Glomerular visceral epithelial cell (primary cell): ENCODE measurements around the gene THSD4.

Experiments used
- DNase-seq: peaks from one replicate; pipeline ENCODE4 v3.0.0-alpha.2; 2016; ENCODE audit errors: extremely low spot score

The THSD4 gene

GRCh38 chr15:71495398-71495780, 380.1 kb downstream of the THSD4 start:
- DNase-seq: no peak

DNA sequence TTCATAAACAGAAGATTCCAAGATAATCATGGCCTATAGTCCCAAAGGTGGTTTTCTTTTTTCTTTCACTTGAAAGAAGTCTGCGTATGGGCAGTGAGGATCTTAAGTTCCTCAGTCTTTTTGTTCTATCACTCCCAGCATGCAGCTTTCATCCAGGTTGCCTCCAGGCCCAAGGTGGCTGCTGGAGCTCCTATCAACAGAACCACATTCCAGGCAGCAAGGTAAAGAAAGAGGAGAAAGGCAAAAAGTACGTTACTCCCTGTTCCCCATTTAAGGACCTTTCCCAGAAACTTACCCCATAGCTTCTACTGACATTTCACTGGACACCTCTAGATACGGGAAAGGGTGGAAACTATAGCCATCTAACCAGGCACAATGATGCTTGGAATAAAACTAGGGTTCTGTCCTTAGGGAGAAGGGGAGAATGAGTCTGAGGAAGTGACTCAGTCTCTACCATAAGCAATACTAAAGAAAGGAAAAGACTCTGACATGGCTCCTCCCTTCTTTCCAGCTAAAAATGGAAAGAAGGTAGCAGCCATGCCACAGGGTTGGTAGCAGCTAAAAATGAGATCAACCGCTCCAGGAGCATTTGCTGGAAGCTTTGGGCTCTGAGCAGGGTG, 381.2 kb downstream of the THSD4 start:
- DNase-seq: no peak

DNA sequence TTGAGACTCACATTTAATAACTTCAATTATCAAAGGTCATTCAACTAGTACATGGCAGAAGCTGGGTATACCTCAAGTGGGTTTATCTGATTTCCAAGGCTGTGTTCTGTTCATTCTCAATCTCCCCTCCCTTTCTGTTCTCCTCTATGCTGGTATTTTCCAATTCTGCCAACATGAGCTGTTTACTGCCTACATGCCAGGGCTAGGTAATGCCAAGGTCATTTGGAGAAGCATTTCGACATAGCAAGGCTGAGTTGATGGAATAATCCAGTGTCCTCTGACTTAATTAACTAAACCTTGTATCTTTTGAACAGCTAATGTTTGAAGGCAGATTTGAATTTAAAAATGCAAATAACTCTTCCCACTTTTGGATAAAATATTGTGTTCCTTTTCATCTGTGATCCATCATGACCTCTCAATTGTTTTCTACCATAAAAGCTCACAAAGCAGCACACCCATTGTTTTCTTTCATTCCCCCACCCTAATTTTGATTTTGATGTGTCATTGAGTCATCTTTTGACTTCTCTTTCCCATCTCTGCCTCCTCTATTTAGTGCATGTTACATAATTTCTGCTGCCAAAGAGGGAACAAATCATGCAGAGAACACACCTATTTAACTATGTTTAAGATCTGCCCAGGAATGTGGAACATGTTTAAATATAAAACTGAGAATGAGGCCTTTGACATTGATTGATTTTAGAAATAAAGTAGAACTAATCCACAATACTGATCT, 386.2 kb downstream of the THSD4 start:
- no peak for DNase-seq

DNA sequence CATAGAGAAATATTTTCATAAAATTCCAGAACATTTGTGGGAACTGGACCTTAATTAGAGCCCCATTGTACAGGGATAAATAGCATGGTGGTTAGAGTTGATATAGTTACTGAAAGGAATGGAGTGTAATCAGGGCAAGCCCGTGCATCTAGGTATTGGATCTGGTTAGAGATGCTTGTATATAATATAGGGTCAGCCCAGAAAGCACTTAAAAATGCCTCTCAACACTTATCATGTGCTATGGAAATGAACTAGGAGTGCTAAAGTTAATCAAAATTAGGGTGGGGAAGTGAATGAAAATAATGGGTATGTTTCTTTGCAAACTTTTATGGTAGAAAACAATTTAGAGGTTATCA, 386.8 kb downstream of the THSD4 start:
- DNase-seq: no peak

DNA sequence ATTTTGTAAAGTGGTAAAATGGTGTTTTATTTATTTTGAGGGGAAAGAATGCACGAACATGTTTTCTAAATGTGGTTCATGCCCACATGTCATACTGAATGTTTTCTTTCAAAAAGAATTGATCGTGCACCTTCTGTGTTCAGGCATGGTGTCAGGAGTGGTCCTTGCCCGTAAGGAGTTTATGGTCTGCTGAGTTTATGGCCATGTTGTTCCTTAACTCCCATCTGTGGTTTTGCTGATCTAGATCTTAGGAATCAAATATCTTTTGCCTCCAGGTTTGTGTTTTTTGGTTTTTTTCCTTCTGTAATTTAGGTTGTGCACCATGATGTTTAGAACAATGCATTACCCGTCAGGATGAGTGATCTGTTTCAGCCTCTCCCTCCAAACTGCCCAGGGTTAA, 390.7 kb downstream of the THSD4 start:
- no peak for DNase-seq

DNA sequence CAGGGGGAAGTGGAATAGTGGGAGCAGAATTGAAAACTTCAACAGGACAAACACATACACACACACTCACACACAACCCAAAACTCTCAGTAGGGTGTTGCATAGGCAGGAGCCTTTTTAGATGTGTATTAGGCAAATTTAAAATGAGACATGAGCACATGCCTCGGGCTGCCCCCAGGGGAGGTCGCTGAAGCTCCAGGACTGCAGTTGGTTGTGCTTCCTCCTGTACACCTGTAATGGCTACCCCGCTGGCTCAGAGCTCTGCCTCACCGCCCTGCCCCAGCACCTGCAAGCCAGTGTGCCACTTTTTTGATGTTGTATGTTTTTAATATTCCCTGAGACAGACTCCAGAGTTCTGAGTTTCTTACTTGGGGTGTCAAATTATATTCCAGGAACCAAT, 391.7 kb downstream of the THSD4 start:
- no peak for DNase-seq

- no peak for DNase-seq
These were observed 392.9 kb downstream of the THSD4 start for GRCh38 chr15:71508081-71508682.

DNA sequence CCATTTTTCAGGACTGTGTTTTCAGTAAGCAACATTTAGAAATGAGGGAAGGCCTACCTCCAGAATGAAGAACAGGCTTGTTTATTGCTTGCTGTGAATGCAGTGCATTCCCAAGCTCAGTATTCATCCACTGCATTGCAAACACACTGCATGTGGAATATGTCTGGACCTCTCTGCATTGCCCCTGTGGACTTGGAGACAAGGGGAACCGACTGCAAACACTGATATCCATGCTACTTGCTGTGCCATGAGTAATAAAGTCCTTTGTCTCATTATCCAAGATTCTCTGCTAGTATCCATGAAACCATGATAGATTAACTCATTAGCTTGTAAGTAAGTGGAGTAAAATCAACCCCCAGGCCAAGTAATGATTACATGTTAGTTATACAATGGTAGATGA, 393.9 kb downstream of the THSD4 start:
- no peak for DNase-seq

- DNase-seq: no peak
These were observed 395.5 kb downstream of the THSD4 start for GRCh38 chr15:71510763-71511162.

DNA sequence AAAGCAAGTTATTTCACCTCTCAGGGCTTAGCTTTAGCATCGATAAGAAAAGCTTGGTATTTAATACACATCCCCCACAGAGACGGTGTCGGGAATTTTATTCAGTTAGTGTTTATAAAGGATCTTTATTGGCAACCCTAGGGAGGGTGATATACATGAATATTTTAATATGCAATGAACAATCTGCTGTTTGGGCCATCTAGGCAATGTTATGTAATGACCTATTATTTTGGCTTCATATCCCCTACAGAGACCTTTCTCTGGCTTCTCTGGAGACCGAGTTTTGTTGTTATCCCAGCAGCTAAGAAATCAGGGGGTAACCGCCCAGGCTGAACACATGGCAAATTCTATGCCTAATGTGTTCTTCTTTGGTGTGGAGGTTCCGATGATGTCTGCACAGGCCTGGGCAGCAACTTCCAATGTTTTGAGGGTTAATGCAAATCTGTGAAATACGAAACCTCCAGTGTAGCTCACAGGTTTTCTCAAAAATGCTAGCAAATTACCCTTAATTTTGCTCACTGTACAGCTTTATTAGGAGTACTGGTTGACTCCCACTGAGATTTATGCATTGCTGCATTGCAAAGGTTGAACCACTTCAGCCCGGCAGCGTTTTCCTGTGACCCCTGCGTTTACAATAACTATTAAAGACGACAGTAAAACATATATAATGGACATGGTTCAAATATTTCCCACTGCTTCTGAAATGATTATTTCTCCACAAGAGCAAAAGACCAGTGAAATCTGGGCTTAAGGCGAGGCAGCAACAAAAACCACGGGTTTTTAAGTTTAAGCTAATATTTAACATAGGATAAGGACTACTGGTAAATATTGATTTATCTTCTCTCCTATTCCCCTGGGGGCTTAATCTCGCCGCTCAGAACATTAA, 396.8 kb downstream of the THSD4 start:
- no peak for DNase-seq

DNA sequence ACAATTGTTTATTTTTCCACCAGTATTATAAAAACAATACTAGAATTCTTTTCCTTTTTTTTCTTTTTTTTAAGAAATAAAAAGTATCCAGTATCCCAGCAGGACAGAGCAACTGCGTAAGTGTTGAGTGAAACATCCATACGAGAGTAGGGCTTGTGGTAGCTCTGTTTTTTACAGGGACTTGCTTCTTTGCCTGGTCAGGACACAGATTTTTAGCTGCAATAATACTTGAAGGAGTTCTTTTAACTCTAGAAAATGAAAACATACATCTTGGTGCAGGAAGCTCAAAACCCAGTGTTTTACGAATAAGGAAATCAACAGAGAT, 397.4 kb downstream of the THSD4 start:
- DNase-seq: no peak

DNA sequence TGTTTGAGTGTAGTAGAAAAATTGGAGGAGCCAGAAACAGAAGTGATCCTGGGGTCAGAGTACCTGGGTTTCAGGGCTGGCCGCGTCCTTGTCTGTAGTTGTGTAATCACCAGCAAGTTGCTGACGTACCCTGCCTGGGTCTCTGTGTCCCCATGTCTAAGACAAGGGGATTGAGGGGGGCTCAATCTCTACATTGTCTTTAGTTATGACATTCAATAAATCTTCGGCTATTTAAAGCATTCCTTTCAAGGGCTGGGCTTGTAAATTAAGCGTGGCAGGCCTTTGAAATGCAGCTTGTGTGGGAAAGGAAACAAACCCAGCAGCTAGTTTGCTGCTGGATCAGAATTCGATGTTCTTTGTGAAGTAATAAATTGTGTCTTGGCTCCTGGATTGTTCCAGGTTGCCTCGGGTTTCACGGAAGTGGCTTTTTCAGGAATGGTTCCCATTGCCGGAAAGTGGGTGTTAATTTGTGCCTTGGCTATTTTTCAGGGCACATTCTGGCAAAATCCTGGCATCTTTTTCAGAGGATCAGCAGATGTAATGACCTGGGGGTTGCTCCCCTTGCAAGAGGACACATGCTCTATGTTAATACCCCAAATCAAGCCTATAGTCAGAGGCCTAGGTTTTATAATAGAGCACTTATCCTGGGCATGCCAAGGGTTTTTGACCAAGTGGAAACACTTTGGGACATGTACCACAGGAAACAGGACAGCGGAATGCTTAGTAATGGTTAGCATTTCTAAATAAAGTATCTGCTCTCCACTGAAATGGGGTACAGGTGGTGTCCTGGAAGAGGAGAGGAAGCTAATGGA, 400.3 kb downstream of the THSD4 start:
- no peak for DNase-seq

GRCh38 chr15:71517751-71518150, 402.5 kb downstream of the THSD4 start:
- DNase-seq: no peak

DNA sequence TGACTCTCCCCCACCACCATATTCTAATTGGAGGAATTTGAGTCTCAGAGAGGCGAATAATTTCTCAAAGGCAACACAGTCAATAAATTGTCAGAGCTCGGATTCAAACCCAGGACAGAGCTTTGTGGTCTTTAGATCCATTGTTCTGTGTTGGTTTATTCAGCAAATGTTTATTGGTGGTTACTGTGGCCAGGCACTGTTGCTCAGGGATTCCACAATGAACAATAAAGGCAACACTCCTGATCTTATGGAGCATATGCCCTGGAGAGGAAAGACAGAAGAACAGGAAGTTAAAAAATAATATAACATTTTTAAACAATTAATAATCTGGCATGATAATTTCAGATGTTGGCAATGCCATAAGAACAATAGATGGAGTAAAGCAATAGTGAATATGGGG, 403.4 kb downstream of the THSD4 start:
- DNase-seq: no peak

- DNase-seq: peak; percentile 38
These were observed 411.0 kb downstream of the THSD4 start for GRCh38 chr15:71526060-71526820.

DNA sequence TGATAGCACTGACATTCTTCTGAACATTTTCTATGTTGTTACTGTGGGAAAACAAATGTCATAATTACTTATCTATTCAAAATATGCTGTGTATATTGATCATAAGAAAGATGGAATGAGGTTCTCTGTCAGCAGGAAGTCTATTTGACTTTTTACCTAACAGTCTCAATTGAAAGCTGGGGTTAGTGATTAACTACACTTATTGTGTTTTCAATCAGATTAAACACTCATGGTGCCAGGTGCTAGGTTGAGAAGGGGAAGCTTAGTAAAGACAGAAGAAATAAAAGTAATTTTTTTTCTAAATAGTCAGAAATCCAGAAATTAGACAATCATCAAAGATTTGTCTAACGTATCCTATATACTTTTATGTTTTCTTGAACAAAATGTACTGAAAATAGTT, 414.1 kb downstream of the THSD4 start:
- DNase-seq: no peak

- DNase-seq: no peak
These were observed 414.8 kb downstream of the THSD4 start for GRCh38 chr15:71530116-71530515.

- peak; percentile 12 for DNase-seq
These were observed 417.7 kb downstream of the THSD4 start for GRCh38 chr15:71532994-71533393.

DNA sequence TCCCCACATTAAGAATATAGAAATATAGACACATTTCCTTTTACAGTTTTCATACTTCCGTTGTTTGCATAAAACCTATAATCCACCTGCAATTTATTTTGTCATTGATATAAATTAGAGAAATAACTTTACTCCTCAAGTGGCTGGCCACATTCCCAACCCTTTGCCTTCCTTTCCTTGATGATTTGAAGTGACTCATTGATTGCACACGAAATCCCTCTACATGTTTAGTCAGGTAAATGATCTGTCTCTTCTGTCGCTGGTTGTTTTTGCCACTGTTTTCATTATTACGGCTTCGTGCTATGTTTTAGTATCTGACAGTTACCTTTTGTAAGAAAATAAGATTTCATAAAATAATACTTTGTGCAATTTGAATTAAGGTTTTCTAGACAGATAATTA, 422.9 kb downstream of the THSD4 start:
- no peak for DNase-seq

DNA sequence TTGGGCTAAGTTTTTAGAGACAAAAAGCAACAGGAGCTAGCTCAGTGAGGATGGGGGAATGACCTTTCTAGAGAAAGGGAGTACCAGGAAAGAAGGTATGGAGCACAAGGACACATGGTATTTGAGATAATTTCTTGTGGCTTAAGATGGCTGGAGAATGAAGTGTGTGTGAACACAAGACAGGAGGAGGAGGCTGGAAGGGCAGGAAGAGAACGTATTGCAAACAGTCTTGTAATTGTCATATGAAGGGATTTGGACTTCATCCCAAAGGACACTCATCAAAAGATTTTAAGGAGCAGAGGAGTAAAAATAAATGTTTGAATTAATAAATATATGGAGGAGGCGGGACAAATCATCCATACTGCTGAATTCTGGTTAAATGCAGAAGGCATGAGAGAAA, 426.5 kb downstream of the THSD4 start:
- no peak for DNase-seq

DNA sequence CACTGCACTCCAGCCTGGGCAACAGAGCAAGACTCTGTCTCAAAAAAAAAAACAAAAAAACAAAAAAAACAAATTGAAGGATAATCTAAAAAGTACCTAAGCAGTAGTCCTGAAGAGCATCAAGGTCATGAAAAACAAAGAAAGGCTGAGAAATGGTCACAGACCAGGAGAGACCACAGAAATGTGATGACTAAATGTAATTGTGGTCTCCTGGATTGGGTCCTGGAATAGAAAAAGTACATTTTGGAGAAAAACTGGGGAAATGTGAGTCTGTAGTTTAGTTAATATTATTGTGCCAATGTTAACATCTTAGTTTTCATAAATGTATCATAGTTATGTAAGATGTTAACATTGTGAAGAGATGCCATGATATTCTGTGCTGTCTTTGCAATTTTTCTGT, 427.6 kb downstream of the THSD4 start:
- peak; percentile 14 for DNase-seq
